HG02885 (cell line): Measurements from ENCODE around the gene RORB.
"Not testable (repeated sequence)": the region's sequence is repeated elsewhere in the genome, so short reads cannot be mapped to it uniquely, and the experiment has no call there.

ENCODE experiments used
- ATAC-seq: cut with Tn5 transposase; IDR thresholded peaks from one replicate; pipeline ENCODE4 v1.9.1; 2021; ENCODE audit warnings: mild to moderate bottlenecking; ENCODE audit not compliant: unreplicated experiment, poor library complexity

RORB gene

GRCh38 chr9:74512416-74512815, 15.3 kb downstream of the RORB start:
- ATAC-seq: no peak

GRCh38 chr9:74513221-74513620, 16.1 kb downstream of the RORB start:
- ATAC-seq: no peak

- ATAC-seq: no peak
These were observed 20.1 kb downstream of the RORB start for GRCh38 chr9:74517188-74517587.

DNA sequence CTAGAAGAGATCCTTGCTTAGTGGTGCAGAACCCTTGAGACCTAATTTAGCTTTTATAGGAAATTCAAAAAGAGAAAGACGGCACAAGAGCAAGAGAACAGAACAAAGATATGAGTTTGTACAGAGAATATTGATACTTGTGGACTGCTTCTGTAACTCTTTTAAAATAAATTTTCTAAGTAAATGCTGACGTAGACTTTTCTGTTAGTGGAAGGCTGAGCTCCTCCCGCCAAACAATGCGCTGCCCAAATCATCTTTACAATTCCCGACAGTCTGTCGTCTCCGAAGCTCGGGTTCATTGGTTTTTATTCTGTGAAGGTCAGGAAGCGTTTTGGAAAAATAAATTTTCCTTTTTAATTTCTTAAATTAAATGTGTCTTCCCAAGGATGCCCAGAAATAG, 22.3 kb downstream of the RORB start:
- no peak for ATAC-seq

DNA sequence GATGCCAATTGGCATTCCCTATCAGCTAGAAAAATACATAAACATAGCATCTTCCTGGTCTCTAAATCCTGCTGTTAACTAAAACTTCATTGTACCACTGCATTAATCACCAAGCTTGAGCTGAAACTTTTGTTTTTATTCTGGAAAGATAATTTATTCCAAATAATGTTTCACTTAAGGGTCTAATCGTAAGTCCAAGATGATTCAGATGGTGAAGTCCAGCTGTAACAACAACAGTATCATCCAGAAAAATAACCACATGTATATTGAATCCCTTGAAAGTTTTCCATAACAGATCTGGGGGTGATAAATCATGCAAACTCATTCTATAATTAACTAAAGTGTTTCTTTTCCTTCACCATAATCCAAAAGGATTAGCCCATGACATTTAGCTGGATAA, 23.9 kb downstream of the RORB start:
- ATAC-seq: no peak

GRCh38 chr9:74524289-74524688, 27.2 kb downstream of the RORB start:
- no peak for ATAC-seq

DNA sequence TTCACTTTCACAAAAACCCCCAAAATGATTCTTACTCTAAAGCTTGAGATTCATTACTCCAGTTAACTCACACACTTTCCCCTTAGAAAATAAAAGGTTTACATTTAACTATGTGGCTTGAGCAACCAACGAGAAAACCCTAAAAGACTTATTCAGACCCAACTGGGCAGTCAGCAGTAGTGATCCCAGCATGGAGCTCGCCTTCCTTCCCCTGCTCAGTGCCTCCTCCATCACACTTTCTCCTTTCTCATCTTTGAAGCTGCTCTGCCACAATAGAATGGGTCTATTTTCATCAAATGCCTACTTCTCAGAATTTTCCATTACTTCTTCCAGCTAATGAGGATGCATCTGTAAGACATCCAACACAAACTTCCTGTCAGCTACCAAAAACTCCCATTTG, 29.1 kb downstream of the RORB start:
- no peak for ATAC-seq

DNA sequence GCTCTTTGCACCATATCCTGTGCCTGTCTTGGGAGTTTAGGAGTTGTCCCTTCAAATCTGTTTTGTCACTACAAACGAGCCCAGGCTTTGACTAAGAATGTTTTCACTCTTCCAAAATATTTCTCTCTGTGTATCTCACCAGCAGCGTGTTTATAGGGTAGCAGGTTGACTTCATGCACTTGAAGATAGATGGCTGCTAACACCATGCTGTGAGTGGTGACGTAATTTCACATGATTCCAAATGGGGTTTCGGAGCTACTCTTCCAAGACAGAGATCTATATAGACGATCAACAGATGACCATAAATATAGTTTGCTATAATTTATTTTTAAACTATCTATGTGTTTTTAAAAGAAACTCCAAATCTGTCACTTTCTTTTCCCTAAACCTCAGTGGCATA, 30.6 kb downstream of the RORB start:
- ATAC-seq: no peak

DNA sequence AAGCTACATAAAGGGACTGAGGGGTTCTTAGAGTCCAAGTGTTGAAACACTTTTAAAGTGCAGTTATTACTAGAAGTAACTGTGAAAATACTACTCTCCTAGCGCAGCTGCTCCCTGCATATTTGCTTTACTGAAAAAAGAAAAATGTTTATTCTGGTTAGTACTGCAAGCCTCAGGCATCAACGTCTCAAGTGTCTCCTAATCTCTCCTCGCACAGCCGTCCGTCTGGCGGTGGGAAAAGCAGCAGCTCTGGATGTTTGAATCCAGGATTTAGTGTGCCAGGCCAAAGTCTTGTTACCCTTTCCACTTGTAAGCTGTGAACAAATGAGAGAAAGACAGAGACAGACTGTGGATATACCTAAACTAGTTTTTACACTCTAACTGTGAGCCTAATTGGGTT, 31.1 kb downstream of the RORB start:
- no peak for ATAC-seq

GRCh38 chr9:74530458-74530857, 33.3 kb downstream of the RORB start:
- not testable (repeated sequence) for ATAC-seq

GRCh38 chr9:74533253-74533652, 36.1 kb downstream of the RORB start:
- ATAC-seq: no peak

DNA sequence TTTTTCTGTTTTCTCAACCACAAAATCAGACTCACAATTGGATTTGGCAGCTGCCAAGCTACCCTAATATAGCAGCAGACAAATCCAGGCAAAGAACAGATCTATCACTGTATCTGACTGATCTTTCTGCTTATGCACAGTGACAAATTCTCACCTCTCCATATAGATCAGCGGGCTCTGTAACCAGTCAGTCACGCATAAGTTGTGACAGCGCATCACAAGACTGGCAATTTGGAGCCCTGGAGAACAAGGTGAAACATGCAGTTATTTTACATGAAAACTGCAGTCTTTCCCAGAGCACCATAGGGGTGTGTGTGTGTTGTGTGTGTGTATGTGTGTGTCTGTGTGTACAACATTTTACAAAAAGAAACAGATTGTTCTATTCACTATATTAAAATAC, 37.7 kb downstream of the RORB start:
- ATAC-seq: no peak

- ATAC-seq: no peak
These were observed 46.0 kb downstream of the RORB start for GRCh38 chr9:74543145-74543544.

GRCh38 chr9:74551266-74551665, 54.1 kb downstream of the RORB start:
- ATAC-seq: no peak

DNA sequence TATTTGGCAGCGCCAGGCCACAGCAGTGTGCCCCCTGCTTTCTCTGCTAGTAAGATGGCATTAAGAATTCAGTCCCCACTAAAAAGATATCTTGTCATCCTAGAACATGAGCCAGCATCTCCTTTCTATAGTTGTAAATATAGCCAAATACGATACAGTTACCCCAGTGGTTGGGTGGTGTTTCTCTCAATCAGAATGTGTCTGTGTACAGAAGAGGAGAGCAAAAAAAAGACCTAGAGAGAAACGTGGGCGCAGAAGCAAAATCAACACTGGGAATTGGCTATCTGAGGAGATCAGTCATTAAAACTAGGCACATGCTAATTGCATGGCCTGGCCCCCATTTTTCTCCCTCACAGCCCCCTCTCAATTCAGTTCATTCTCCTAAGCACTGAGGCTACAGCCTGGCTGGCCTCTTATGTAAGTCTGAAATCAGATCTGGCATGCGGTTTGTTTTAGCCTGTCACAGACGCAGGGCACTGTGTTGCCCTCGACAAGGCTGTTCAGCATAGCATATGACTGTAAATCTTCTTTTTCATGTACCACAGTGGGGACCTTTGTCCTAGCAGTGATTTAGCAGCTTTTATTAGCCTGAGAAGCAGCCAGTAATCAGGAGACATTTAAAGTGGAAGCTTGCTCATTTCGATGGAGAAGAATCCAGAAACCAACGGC, 57.8 kb downstream of the RORB start:
- ATAC-seq: no peak

DNA sequence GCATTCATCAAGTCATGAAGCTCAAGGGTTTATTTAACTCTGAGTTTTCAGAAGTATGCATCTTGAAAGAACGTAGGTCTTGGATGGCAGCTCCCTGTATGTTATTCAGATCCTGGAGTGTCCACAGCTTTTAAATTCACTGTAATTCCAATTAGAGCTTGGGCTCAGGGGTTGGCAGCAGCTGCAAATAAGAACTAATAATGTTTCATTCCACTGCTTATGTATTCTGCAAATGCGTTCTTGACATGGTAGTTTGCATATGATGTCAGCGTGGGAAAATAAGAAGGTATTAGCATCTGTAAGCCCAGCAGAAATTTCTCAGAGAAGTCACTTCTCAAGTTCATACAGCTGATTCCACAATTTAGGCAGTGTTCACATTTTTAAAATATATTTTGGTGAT, 58.4 kb downstream of the RORB start:
- ATAC-seq: no peak

GRCh38 chr9:74556685-74557084, 59.5 kb downstream of the RORB start:
- peak; percentile 83 for ATAC-seq

GRCh38 chr9:74557571-74557970, 60.4 kb downstream of the RORB start:
- ATAC-seq: no peak

GRCh38 chr9:74562611-74563010, 65.5 kb downstream of the RORB start:
- no peak for ATAC-seq

GRCh38 chr9:74570879-74571512, 73.9 kb downstream of the RORB start:
- peak; percentile 79 for ATAC-seq

DNA sequence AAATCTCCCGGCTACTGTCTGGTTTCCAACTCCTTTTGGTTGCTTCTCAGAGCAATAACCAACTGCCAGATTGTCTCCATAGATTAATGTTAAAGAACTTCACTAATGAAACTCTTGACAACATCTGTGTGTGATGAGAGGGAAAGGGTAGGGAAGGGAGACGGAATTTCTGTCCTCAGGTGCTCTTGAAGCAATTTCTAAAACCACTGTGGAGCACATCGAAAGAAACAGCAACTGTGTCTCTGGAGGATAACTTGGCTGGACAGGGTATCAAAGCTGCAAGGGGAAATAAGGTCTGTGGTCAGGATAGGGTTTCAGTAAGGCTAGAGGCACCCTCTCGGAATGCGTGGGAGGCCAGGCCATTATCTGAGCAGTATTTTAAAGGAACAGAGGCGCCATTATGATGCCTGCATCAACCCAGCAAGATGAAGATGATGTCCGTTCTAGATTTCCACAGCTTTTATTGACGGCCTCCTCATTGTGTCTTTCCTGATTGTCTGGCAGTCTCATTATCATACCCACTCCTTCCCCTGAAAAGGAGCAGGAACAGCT, 76.6 kb downstream of the RORB start:
- ATAC-seq: peak; percentile 81

- no peak for ATAC-seq
These were observed 79.0 kb downstream of the RORB start for GRCh38 chr9:74576176-74576575.
